Subcutaneous abdominal adipose tissue (tissue), 5 donors: Measurements from ENCODE around the gene CZIB.

Experiments
- H3K27ac ChIP-seq: one replicate; pipeline ENCODE4 v1.7.0; 2013; ENCODE audit warnings: low read depth, mild to moderate bottlenecking, inconsistent platforms, low read length, moderate library complexity
- H3K27me3 ChIP-seq, 5 donors: one replicate each; pipeline ENCODE4 v1.7.0; 2013; ENCODE audit warnings: low read length in 5 of 5, inconsistent platforms in 1 of 5; ENCODE audit not compliant: control insufficient read depth in 5 of 5, insufficient read depth in 4 of 5
- H3K36me3 ChIP-seq, 5 donors: one replicate each; pipeline ENCODE4 v1.7.0; 2013; ENCODE audit warnings: low read length in 5 of 5; ENCODE audit not compliant: control insufficient read depth in 5 of 5, insufficient read depth in 5 of 5
- H3K4me1 ChIP-seq, 5 donors: one replicate each; pipeline ENCODE4 v1.7.0; 2013; ENCODE audit warnings: low read length in 5 of 5, mild to moderate bottlenecking in 3 of 5, moderate library complexity in 1 of 5; ENCODE audit not compliant: control insufficient read depth in 5 of 5, insufficient read depth in 5 of 5
- H3K4me3 ChIP-seq, 5 donors: one replicate each; pipeline ENCODE4 v1.7.0; 2013; ENCODE audit warnings: low read length in 5 of 5, low read depth in 1 of 5
- H3K9ac ChIP-seq, 5 donors: one replicate each; pipeline ENCODE4 v1.7.0; 2013; ENCODE audit warnings: low read length in 5 of 5, mild to moderate bottlenecking in 4 of 5, moderate library complexity in 3 of 5
- H3K9me3 ChIP-seq, 5 donors: one replicate each; pipeline ENCODE4 v1.7.0; 2013; ENCODE audit warnings: low read length in 5 of 5; ENCODE audit not compliant: control insufficient read depth in 5 of 5
- donor health status: healthy.
- donor health status: healthy.
- donor health status: healthy.
- donor health status: healthy.
- donor health status: healthy.

Gene CZIB

DNA sequence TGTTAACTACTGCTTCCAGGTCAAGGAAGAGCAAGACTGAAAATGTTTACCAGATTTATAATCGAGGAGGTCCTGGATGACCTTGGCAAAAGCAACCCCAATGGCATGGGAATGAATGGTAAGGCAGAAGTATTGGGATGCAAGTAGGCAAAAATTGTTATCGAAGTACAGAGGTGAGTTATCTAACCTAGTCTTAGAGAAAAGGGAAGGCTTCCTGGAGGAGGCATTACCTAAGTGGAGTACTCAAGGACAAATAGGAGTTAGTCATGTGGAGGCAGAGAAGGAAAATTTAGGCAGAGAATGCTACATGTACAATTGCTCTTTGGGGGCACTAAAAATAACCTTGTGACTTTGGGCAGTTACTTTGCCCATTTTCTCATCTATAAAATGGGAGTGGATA lies 21.4 kb upstream of the CZIB start:
- H3K27ac ChIP-seq = no peak overlapping the region
- no peak overlapping the region for H3K9ac ChIP-seq
- no peaks in the 10 kb centered on the region for H3K27me3 ChIP-seq

DNA sequence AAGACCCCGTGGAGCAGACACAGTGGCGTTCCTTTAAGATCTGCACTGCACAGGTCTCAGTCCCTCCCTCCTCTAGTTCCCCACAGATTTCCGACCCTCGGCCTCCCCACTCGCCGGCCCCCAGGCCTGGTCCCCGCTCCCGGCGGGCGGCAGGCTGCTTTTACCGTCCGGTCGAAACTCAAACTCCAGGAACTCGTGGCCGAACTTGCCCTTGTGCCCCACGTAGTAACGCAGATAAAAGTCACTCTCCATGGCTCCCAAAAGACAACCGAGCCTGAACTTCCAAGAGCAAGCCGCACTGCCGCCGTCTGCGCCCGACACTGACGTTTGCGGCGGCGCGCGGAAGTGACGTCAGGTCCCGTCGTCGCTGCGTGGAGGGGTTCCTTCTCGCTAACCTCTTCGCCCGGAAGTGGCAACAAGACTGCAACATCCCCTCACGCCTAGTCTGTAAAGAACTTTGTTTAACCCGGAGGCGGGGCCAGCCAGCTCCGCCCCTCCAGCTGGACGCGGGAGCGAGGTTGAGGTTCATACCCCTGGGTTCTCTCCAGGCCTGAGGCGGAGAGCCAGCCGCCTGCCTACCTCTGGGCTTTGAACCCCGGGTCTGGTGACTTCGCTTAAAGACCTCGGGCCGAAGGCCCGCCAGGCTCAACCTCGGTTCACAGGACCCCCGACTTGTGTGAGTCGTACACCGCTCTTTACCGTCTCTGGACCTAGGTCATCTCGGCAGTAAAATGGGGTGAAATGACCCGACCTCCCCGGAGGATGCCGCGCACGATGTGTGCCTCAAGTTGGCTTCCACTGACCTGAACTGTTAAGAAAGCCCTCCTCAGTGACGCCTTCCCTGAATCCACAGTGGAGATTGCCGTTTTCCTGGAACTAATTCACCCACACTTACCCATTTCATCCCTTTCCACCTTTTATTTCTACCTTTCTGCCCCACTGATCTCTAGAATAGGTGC lies 18.0 kb upstream of the CZIB start, which contains the start of gene MAGOH:
Gene MAGOH (minus strand): TSS at position 322 of the 959 bp plus-strand sequence. CDS start 70 bp downstream, at position 252.
- Histone ChIP-seq H3K27me3 (no peaks in the 10 kb centered on the region), H3K4me3 (peak within 1 kb of the TSS; percentile 90 to 99 (median 98)), H3K36me3 (peaks cover 15 to 29% (median 24%) of the 10 kb centered on the region in 5 donors), H3K9me3 (no peaks in the 10 kb centered on the region), H3K9ac (peak within 1 kb of the TSS; percentile 93 to 100 (median 98)), H3K4me1 (peaks cover 6 to 28% (median 27%) of the 10 kb centered on the region in 5 donors), H3K27ac (peak within 1 kb of the TSS; percentile 82)

More for the DNA sequence above, 21.4 kb upstream of the CZIB start:
- H3K4me1 ChIP-seq = peaks cover 6 to 35% (median 21%) of the 10 kb centered on the region in 5 donors
- H3K36me3 ChIP-seq = no peaks in the 10 kb centered on the region
- H3K9me3 ChIP-seq = no peaks in the 10 kb centered on the region
- H3K4me3 ChIP-seq = no peak overlapping the region

GRCh38 chr1:53237638-53238037 lies 17.2 kb upstream of the CZIB start:
- peak overlapping the region; percentile 90 to 99 (median 98) for H3K4me3 ChIP-seq
- H3K4me1 ChIP-seq = peaks cover 6 to 28% (median 24%) of the 10 kb centered on the region in 5 donors
- H3K9ac ChIP-seq = peak overlapping the region; percentile 93 to 100 (median 98)
- H3K9me3 ChIP-seq = no peaks in the 10 kb centered on the region
- no peaks in the 10 kb centered on the region for H3K27me3 ChIP-seq
- peaks cover 18 to 37% (median 28%) of the 10 kb centered on the region in 5 donors for H3K36me3 ChIP-seq
- H3K27ac ChIP-seq = peak overlapping the region; percentile 82

GRCh38 chr1:53220962-53221286 lies 490 bp upstream of the CZIB start:
- Histone ChIP-seq H3K27ac (peak overlapping the region; percentile 92), H3K36me3 (peaks cover 4 to 27% (median 19%) of the 10 kb centered on the region in 5 donors), H3K4me3 (peak overlapping the region; percentile 81 to 99 (median 97)), H3K4me1 (peaks cover 6 to 19% (median 17%) of the 10 kb centered on the region in 5 donors), H3K27me3 (no peaks in the 10 kb centered on the region), H3K9ac (peak overlapping the region; percentile 60 to 96 (median 94)), H3K9me3 (no peaks in the 10 kb centered on the region)

DNA sequence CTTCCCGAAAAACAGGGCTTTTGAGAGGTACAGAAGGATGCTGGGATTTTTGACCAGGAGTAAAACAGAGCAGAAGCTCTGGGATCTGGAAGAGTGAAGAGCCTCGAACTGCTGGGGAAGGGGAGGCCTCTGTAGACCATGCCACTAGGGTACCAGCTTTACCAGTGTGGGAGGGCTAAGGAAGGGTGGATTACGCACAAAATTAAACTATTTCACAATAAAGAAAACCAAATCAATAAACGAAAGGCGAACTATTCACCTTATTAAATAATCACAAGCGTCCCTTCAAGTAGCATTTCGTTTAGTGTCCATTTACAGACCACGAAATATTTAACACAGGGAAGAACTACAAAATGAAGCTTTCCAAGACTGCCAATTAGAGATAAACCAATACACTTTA lies 723 bp downstream of the CZIB start:
- H3K4me1 ChIP-seq = peaks cover 6 to 19% (median 17%) of the 10 kb centered on the region in 5 donors
- H3K9me3 ChIP-seq = no peaks in the 10 kb centered on the region
- peaks cover 10 to 34% (median 30%) of the 10 kb centered on the region in 5 donors for H3K36me3 ChIP-seq
- H3K9ac ChIP-seq = peak overlapping the region; percentile 44 to 96 (median 94)
- H3K27me3 ChIP-seq = no peaks in the 10 kb centered on the region
- H3K4me3 ChIP-seq = peak overlapping the region; percentile 41 to 99 (median 97)
- peak overlapping the region; percentile 92 for H3K27ac ChIP-seq

DNA sequence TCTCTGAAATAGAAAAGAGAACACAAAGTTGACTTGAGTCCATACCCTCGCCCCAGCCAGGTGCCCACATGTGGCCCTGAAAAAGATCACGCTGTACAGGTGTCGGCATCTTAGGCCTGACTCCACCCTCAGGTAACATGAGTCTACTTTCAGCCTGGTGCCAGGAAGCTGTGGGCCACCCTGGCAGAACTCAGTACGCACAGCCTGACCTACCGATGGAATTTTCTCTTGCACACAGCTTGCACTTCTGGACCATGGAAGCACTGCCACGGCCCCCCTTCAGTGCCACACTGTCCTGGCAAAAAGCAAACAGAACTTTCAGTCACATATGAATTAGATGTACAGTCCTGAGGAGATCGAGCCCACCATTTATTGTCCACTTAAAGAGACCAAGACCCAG lies 2.2 kb downstream of the CZIB start:
- Histone ChIP-seq H3K27me3 (no peaks in the 10 kb centered on the region), H3K9ac (no peak overlapping the region), H3K4me1 (peaks cover 6 to 19% (median 17%) of the 10 kb centered on the region in 5 donors), H3K36me3 (peaks cover 18 to 49% (median 39%) of the 10 kb centered on the region in 5 donors), H3K4me3 (no peak overlapping the region), H3K9me3 (no peaks in the 10 kb centered on the region), H3K27ac (no peak overlapping the region)

DNA sequence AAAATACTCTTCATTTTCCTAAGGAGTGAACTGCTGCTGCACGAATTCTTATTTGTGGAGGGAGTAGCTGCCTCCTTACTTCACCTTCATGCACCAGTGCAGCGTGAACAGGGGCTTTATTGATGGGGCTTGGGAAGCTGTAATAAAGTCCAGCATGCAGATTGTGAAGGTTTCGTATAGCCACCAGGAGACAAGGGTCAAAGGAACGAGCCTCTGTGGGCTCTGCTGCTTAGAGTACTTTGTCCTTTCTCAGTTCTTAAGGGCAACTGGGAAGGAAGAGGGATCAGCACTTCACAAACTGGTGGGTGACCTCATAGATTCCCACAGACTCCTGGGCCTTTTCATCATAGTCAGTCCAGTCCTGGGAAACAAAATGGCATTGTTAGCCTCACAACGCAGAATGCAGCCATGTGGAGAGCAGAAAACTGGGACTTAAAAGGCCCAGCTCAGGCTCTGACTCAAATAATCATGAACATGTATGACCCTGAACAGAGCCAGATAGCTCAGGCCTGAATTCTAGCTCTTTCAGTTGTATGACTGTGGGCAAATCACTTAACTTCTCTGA lies 6.0 kb downstream of the CZIB start:
- Histone ChIP-seq H3K4me3 (no peak overlapping the region), H3K4me1 (peaks cover 2 to 4% (median 3%) of the 10 kb centered on the region in 5 donors), H3K36me3 (peaks cover 24 to 82% (median 66%) of the 10 kb centered on the region in 5 donors), H3K27ac (no peak overlapping the region), H3K27me3 (no peaks in the 10 kb centered on the region), H3K9me3 (no peaks in the 10 kb centered on the region), H3K9ac (no peak overlapping the region)

- Histone ChIP-seq H3K36me3 (peaks cover 27 to 79% (median 57%) of the 10 kb centered on the region in 5 donors), H3K27ac (no peak overlapping the region), H3K4me3 (no peak overlapping the region), H3K27me3 (no peaks in the 10 kb centered on the region), H3K9me3 (peaks cover 0 to 4% (median 0%) of the 10 kb centered on the region in 5 donors), H3K4me1 (peaks cover 0 to 19% (median 14%) of the 10 kb centered on the region in 5 donors), H3K9ac (no peak overlapping the region)
Observed at GRCh38 chr1:53210954-53211353, 9.5 kb downstream of the CZIB start.

DNA sequence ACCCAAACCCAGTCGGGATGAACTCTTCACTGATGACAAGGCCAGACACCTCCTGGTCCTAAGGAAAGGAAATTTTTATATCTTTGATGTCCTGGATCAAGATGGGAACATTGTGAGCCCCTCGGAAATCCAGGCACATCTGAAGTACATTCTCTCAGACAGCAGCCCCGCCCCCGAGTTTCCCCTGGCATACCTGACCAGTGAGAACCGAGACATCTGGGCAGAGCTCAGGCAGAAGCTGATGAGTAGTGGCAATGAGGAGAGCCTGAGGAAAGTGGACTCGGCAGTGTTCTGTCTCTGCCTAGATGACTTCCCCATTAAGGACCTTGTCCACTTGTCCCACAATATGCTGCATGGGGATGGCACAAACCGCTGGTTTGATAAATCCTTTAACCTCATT lies 10.1 kb downstream of the CZIB start:
- H3K27me3 ChIP-seq = no peaks in the 10 kb centered on the region
- no peak overlapping the region for H3K9ac ChIP-seq
- peaks cover 23 to 76% (median 57%) of the 10 kb centered on the region in 5 donors for H3K36me3 ChIP-seq
- peaks cover 0 to 4% (median 0%) of the 10 kb centered on the region in 5 donors for H3K9me3 ChIP-seq
- H3K4me3 ChIP-seq = no peak overlapping the region
- H3K4me1 ChIP-seq = peaks cover 0 to 19% (median 14%) of the 10 kb centered on the region in 5 donors
- H3K27ac ChIP-seq = no peak overlapping the region
